Medulla oblongata (tissue), 1 donor: ENCODE measurements around the gene IGFL3.
"Not testable (repeated sequence)": the region's sequence is repeated elsewhere in the genome, so short reads cannot be mapped to it uniquely, and the experiment has no call there.

ENCODE experiments used
- DNase-seq: peaks from one replicate; pipeline ENCODE4 v3.0.0-alpha.2; 2015; ENCODE audit errors: extremely low spot score

The IGFL3 gene

GRCh38 chr19:46125447-46125846 is 959 bp upstream of the IGFL3 start:
- DNase-seq: no peak

- DNase-seq: no peak
These were observed 6.4 kb downstream of the IGFL3 start for GRCh38 chr19:46118136-46118535.

GRCh38 chr19:46116121-46116520 is 8.4 kb downstream of the IGFL3 start:
- DNase-seq: no peak

GRCh38 chr19:46115396-46116106 is 8.9 kb downstream of the IGFL3 start:
- DNase-seq: peak; percentile 27

- no peak for DNase-seq
These were observed 10.8 kb downstream of the IGFL3 start for GRCh38 chr19:46113726-46114125.

- no peak for DNase-seq
These were observed 12.0 kb downstream of the IGFL3 start for GRCh38 chr19:46112527-46112926.

DNA sequence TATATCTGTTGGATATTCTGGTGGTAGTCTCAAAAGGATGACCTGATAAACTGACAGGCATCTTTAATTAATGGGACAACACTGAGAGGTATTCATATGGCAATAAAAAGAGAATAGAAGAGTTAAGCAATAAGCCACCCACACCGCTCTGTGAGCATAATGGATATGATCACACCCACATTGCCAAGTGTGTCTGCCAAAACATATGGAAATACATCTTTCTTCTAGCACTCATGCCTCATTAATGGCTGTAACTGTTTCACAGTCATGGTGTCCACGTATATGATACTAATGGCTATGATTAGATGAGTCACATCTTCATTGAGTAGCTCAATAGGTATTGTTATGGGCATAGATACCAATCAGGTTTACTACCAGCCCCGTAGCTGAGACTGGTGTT is 13.1 kb downstream of the IGFL3 start:
- no peak for DNase-seq

GRCh38 chr19:46109876-46110275 is 14.6 kb downstream of the IGFL3 start:
- DNase-seq: no peak

- no peak for DNase-seq
These were observed 17.1 kb downstream of the IGFL3 start for GRCh38 chr19:46107371-46107770.

DNA sequence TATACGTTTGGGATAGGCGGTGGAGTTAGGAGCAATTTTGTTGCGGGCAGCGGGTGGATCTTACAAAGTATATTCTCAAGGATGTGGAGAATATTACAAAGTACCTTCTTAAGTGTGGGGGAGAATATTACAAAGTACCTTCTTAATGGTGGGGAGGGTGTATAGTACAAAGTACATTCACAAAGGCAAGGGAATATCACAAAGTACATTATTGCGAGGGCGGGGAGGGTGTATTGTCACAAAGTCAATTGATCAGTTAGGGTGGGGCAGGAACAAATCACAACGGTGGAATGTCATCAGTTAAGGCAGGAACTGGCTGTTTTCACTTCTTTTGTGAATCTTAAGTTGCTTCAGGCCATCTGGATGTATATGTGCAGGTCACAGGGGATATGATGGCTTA is 22.2 kb downstream of the IGFL3 start:
- DNase-seq: not testable (repeated sequence)

DNA sequence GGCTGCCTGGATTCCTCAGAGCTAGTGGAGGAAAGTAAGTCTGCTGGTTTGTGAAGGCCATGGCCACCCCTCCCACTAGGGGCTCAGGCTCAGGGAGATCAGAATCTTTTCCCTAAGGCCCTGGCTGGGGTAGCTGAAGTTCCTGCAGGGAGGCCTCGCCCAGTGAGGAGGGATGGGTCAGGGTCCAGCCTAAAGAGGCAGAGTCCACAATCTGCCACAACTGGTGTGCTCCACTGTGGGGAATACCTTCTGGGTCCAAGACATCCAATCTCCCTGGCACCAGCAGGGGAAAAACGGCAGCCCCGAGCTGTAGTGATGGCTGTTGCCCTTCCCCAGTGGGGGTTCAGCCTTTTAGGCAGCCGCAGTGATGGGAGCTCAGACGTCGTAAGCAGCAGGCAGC is 23.2 kb downstream of the IGFL3 start:
- DNase-seq: no peak

GRCh38 chr19:46100344-46100743 is 24.1 kb downstream of the IGFL3 start:
- DNase-seq: no peak

DNA sequence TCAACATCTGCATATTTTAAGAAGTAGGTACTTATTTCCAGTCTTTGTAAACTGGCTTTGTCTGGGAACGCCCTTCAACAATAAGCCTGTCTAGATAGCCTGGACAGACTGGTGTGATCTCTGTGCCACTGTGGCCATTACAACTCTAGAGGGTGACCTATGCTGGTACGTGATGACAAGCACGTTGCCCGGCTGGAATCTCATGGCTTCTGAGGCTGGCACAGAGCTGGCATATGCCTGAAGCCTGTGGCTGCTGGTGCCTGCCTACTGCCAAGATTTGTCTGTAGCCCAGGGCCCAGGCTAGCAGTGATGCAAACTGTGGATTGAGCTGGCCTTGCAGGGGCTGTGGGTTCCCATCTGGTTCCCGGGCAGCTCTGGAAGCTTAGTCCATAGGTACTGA is 34.0 kb downstream of the IGFL3 start:
- DNase-seq: no peak

DNA sequence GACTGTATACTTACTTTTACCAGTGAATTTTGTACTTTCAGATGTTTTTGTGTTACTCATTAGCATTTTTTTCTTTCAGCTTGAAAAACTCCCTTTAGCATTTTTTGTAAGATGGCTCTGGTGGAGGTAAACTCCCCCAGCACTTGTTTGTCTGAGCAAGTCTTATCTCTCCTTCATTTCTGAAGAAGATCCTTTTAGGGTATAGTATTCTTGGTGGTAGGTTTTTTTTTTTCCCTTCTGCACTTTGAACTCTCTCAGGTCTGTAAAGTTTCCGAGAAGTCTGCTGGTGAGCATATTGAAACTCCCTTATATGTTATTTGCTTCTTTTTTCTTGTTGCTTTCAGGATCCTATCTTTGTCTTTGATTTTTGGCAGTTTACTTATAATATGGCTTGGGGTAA is 35.1 kb downstream of the IGFL3 start:
- no peak for DNase-seq

DNA sequence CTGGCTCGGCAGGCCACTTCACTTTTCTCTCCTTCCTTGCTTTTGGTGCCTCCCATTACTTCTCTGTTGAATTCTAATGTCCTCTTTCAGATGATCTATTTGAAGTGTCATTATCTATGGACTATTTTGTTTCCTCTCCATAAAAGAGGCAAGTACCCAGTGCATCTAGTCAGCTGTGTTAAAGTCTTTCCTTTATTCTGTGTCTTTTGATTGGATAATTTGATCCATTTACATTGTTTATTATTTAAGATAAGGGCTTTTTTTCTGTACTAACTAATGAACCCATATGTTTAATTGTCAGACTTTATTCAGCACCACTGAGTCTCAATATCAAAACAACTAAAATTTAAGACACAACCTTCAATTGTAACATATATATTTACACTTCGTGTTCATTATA is 36.4 kb downstream of the IGFL3 start:
- DNase-seq: no peak

DNA sequence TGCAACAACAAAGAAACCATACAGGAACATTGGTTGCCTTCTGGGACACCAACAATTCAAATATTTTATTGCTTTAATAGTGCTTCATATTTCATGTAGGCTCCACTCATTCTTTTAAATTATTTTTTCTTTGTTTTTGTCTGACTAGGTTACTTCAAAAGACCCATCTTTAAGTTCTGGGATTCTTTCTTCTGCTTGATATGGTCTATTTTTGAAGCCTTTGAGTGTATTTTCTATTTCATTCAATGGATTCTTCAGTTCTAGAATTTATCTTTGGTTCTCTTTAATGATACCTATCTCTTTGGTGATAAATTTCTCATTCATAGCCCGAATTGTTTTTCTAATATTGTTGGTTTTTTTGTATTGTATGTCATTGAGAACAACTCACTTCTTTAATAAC is 38.6 kb downstream of the IGFL3 start:
- DNase-seq: no peak

DNA sequence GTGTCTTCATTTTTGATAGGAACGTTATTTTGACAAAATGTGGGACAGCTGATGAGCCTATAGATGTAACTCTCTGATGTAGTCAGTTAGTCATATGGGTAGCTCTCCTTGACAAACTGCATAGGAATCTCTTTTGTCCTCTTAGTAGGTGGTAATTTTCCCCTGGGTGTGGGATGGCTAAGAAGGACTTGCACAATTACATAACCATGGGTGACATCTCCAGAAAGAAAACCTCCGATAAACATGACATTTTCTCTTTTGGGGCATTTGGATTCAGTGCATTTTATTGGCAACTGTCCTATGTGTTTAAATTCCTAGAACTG is 41.8 kb downstream of the IGFL3 start:
- DNase-seq: no peak

DNA sequence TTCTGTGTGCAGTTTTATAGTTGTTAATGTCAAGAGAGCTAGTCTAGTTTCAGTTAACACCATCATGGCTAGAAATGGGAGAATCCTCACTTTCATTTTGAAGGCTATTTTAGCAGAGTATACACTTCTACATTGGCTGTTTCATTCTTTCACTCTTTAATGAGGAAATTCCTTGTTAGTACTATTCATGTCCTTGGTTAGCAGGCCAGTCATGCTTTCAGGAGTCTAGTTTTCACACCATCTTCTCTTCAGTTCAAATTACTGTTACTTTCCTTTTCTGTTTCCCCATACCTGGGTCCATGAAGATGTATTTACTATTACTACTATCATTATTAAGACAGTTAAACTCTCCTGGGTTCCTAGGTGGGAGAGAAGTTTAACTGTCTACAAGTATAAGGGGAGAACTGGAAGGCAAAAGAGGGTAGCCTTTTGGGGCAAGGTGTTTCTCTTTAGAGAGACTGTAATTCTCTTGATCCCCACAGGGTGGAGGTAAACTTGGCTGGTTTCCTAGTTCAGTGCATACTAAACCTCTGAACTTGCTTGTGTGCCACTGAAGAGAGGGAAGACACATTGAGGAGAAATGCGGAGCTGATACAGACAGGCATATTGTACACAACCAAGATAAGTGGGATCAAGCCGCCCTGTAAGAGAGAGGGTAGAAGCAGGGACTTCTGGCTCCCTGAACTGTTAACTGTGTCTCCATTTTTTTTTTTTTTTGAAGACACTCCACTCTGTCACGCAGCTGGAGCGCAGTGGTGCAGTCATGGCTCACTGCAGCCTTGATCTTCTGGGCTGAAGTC is 42.4 kb downstream of the IGFL3 start:
- DNase-seq: peak; percentile 74

- DNase-seq: peak; percentile 11
These were observed 43.9 kb downstream of the IGFL3 start for GRCh38 chr19:46080561-46080960.

GRCh38 chr19:46079576-46079975 is 44.9 kb downstream of the IGFL3 start:
- no peak for DNase-seq

DNA sequence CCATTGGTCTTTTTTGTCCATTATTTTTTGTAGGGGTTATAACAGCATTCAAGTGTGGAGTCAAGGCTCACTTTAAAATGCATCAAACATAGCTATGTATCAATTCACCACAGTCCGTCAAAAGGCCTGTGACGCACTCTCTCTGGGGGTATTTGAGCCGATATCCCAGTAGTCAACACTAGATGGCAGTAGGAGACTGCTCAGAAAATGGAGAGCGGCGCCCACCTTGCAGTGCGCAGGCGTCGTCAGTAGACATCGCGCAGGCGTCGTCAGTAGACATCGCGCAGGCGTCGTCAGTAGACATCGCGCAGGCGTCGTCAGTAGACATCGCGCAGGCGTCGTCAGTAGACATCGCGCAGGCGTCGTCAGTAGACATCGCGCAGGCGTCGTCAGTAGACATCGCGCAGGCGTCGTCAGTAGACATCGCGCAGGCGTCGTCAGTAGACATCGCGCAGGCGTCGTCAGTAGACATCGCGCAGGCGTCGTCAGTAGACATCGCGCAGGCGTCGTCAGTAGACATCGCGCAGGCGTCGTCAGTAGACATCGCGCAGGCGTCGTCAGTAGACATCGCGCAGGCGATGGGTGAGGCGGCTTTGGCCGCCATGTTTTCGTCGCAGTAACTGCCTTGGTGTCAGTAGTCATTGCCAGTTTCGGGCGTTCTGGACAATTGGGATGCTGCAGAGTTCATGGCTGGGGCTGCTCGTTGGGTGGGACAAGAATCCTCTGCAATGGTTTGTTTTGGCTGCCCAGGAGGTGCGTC is 45.7 kb downstream of the IGFL3 start:
- peak; percentile 87 for DNase-seq

DNA sequence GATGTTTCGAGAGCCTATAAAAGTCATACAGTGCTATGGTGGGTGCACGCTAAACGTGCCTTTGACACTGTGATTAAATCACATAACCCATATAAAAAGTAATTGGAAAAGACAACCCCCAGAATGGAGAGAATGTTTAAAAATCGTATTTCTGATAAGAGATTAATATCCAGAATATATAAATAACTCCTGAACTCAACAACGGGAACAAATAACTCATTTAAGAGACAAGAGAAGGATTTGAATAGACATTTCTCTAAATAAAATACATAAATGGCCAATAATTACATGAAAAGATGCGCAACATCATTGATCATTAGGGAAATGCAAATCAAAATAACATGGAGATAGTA is 46.7 kb downstream of the IGFL3 start:
- no peak for DNase-seq
